ENCODE measurements around the gene CT55.
"Not testable (repeated sequence)": the region's sequence is repeated elsewhere in the genome, so short reads cannot be mapped to it uniquely, and the experiment has no call there.

CT55 gene

DNA sequence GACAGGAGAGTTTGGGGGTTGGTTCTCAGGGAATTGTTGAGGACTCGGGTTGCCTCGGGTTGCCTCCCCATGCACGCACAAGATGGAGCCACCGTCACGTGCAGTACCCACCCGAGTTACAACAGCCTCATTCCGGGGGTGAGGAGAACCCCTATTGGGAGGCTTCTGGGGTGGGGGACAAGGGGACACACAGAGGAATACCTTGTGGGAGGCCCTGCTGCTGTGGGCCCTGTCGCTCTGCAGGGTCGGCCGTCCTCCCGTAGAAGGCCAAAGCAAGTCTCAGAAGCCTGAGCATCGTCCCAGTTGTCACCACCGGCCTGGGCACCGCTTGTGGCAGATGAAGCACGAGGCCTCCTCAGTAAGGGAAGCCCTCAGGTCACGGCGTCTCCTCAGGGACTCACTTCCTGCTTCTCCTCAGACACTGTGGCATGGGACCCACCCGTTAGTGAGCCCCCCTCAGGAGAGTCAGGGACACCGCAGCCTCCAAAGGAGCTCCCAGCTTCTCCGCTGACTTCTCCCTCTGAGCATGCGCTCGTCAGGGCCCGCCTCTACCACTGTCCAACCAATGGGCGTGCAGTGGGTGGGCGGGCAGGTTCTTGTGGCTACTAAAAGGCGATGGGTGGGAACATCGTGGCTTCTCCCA is at the start of gene CT55:
TSS of gene CT55 (minus strand) at position 522 of the 643 bp plus-strand sequence. CDS start at position 295, 227 bp downstream.
- DNase-seq = no peak

DNA sequence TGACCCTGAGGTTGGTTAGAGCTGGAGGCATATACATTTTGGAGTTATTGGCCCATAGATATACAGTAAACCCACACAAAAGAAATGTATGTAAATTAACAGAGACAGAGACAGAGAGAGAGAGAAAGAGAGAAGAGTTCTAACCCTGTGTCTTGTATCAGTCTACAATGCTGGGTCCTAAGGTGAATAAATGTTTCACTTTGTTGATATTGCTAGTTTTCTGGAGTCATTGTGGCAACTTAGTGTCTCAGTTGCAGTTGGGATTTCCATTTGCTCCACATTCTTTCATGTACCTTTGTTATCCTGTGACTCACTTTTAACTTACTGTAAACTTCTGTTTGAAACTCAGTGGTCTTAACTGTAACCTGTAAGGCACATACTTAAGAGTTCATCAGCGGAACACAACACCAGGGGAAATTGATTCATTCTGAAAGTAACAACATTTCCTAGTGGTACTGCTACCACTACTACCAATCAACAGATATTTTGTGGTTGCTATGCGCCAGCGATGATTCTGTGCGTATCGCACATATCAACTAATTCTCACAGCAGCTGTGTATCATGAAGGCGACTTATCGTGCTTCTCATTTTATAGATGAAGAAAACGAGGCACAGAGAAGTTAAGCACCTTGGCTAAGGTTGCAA is 42.1 kb upstream of the CT55 start:
- DNase-seq = no peak

DNA sequence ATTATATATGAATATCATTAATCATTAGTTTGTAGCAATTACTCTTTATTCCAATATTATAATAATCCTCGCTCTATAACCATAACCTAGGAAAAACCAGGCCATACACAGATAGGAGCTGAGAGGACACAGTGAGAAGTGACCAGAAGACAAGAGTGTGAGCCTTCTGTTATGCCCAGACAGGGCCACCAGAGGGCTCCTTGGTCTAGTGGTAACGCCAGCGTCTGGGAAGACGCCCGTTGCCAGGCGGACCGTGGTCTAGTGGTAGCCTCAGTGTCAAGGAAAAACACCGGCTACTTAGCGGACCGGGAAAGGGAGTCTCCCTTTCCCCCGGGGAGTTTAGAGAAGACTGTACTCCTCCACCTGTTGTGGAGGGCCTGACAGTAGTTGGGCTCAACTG is 35.2 kb upstream of the CT55 start:
- DNase-seq = not testable (repeated sequence)

- DNase-seq = no peak
Observed at GRCh38 chrX:135200297-135200696, 29.1 kb upstream of the CT55 start.

- no peak for DNase-seq
Observed at GRCh38 chrX:135194684-135195083, 23.5 kb upstream of the CT55 start.

DNA sequence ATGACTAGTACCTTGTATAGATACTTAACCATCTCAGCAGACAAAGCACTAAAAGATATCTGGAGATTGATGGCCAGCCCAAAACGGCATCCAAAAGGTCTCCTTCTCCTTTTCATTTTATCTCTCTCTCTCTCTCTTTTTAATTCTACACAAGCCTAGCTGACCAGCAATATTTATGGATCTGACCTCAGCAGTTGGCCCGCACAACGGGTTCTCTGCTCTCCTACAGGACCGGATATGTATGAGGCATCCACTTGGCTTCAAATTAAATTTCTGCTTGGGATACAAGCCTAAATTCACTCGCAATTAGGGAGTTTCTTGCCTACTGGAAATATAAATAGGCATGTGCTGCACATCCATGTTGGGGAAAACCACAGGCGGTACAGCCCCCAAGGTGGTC is 22.5 kb upstream of the CT55 start:
- no peak for DNase-seq

GRCh38 chrX:135191838-135192237 is 20.6 kb upstream of the CT55 start:
- DNase-seq = no peak

DNA sequence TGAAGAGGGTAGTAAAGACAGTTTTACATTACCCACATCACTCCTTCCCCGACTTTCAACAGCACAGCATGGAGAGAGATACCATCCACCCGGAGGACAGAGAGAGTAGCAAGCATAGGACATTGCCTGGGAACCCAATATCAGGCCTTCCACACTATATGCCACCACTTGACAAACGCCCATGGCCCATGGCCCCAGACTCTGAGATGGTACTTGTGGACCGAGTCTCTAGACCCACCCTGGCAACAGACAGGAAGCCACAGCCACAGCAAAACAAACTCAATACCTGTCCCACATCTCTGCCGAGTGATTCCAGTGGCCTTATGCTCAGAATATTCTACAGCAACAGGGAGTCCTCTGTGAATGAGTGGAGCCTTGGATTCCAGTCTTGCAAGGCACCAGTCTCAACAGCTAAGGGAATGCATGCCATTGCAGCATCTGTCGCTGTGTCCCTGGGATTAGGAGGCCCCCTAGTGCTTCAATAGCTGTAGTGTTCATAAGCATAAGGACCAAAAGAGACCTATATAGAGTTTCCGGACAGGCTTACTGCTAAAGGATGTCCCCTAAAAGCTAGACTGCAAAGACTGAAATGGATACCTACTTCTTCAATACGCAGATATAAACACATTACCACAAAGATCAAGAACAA is 14.7 kb upstream of the CT55 start:
- peak; percentile 0 for DNase-seq

DNA sequence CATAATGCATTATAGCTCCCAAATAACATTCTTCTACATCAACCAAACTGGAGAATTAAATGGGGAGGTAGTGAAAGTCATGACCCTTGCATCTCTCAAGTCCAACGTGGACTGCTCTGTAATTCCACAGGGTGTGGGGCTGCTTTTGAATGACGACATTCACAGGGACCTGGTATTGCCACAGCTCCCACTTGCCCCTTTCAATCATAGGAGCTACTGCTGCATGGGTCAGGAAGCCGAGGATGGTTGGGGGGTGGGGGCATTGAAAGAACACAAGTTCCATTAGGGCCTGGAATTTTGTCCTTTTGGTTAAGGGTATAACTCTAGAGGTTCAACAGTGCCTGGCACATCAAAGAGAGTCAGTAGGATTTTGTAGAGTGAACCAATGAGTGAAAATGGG is 7.4 kb upstream of the CT55 start:
- DNase-seq = no peak

GRCh38 chrX:135170468-135170867 is 730 bp downstream of the CT55 start:
- DNase-seq = no peak

DNA sequence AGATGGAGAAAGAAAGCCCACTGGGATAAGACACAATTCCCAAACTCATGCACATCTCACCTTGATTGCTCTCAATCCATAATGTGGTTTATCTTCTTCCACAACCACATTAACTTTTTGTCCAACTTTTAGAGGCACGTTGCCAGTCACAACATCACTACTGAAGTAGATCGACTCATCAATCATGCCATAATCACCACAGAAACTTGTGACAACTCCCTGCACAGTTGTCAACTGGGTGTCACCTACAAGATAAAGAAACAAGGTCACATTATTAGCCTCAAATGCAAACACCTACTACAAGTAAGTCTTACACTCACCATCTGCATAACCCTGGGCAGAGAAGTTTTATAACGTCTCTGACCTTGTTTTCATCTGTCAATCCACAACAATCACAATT is 1.7 kb downstream of the CT55 start:
- DNase-seq = not testable (repeated sequence)

GRCh38 chrX:135168486-135168885 is 2.7 kb downstream of the CT55 start:
- no peak for DNase-seq

GRCh38 chrX:135154688-135155087 is 16.5 kb downstream of the CT55 start:
- not testable (repeated sequence) for DNase-seq

- not testable (repeated sequence) for DNase-seq
Observed at GRCh38 chrX:135126145-135126544, 45.1 kb downstream of the CT55 start.

DNA sequence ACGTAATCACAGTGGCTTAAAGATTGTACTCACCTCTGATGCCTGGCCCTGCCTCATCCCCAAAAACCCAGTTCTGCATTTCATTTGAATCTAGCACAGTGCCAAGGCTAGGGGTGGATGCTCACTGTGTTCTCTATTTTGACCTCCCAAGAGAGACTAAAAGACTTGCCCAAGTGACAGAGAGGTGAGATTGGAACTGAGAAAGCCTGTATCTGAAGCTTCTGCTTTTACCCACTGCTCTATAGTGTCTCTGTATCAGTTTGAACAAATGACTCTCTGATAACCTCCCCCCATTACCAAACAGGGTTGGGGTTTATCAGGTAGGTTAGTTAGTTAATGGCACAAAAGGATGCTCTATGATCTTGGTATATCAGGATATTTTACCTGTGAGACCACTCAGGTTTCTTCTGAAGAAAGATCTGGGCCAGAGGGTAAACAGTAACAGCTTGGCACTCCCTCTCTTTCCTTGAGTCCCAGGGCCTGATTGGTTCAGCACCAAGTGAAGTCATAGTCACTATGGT is 51.1 kb downstream of the CT55 start, which contains the start of gene ETDB:
TSS of gene ETDB (minus strand) at position 471 of the 521 bp plus-strand sequence. CDS start 1,265 bp downstream, outside the sequence.
- not testable (repeated sequence) for DNase-seq

- not testable (repeated sequence) for DNase-seq
Observed at GRCh38 chrX:135116064-135116463, 55.1 kb downstream of the CT55 start.

GRCh38 chrX:135114392-135114791 is 56.8 kb downstream of the CT55 start:
- DNase-seq = no peak

GRCh38 chrX:135112743-135113142 is 58.5 kb downstream of the CT55 start:
- no peak for DNase-seq

DNA sequence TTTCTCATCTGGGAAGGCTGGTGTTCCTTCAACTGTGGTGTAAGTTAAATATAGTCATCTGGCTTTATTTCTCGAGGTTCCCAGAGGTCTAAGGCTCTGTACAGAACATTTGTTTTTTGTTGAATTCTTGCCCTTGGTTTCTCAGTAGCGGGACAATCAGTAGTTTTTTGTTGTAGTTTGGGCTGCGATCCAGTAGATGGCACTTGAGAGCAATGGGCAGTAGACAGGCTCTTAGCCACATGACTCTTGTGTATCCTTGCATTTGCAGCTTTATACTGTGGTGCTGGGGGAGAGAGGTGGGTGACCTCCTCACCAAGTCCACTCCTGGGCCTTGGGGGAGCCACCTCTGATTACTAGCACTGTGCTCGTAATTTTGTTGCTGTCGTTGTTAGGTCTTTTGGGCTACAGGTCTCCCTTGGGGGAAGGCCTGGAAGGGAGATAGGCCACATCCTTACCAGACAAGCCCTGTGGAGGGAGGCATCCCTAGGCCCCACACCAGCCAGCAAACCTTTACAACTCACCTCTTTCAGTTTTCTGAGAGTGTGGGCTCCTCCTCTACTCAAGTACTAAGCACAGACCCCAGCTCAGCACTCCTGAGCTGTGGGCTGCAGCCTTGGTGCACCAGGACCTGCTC is 59.0 kb downstream of the CT55 start:
- peak; percentile 4 for DNase-seq

- DNase-seq = no peak
Observed at GRCh38 chrX:135109554-135109953, 61.6 kb downstream of the CT55 start.

Measured in kidney glomerular epithelial cell (primary cell).